ENCODE data around the gene GALNT13.

DNA sequence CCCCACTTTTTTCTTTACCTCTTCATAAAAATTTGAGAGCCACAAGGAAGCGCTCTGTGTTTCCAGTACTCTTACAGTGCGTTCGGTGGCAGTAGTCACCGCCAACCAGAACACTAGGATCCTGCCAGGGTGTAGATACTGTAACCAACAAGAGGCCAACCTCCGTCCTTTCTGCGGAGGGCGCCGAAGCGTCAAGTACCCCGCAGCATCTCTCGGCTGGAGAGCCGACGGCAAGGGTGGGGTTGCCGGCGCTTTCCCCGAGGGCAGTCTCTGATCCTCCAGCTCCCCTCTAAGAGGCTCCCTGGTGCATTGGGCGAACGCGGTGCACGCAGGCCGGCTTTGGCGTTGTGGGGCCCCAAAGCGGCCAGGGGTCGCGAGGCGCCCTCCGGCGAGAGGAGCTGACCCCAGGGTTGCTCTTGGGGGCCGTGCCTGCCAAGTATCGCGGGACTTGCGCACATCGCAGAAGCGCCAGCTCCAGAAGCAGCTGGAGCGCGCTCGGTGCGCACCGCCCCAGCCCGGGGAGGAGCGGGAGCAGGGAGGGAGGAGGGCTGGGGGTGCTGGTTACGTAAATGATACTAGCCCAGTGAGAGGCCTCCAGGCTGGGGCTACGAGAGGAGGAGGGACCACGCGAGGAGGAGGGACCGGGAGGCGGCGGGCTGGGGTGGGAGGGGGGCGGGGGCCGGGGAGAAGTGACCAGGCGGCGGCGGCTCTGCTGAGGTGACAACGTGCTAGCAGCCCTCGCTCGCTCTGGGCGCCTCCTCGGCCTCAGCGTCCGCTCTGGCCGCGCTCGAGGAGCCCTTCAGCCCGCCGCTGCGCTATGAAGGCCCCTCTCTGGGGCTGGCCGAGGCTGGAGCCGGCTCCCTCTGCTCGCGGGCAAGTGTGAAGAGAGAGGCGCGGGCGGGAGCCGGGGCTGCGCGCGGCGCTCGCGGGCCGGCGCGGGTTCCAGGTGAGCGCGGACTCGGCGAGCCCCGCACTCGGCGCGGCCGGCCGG is at the start of gene GALNT13:
- TF ChIP-seq YY1 (IDR thresholded peaks at IDR 0.05; ENCODE audit: insufficient read depth, insufficient read length) (no peak), ZNF274 (IDR thresholded peaks at IDR 0.05; ENCODE audit: low read depth, low read length) (no peak)

All from NT2/D1 (cell line).